AG09309 (cell line): ENCODE data around the gene PARD3B.

ENCODE experiments used
- DNase-seq: peaks from one replicate; pipeline ENCODE4 v3.0.0-alpha.2; 2010; ENCODE audit warnings: low read depth
- H3K4me3 ChIP-seq: 2 replicates; pipeline ENCODE4 v1.5.1; 2011; ENCODE audit warnings: mild to moderate bottlenecking, low read depth, low read length, moderate library complexity; ENCODE audit not compliant: control insufficient read depth
- TF ChIP-seq, protein P1 (sequence below): IDR thresholded peaks from 2 replicates; pipeline ENCODE4 v1.5.1; 2011; ENCODE audit warnings: mild to moderate bottlenecking, low read depth, low read length, inconsistent platforms; ENCODE audit not compliant: insufficient read depth, control insufficient read depth; ENCODE audit errors: missing control alignments

PARD3B gene

DNA sequence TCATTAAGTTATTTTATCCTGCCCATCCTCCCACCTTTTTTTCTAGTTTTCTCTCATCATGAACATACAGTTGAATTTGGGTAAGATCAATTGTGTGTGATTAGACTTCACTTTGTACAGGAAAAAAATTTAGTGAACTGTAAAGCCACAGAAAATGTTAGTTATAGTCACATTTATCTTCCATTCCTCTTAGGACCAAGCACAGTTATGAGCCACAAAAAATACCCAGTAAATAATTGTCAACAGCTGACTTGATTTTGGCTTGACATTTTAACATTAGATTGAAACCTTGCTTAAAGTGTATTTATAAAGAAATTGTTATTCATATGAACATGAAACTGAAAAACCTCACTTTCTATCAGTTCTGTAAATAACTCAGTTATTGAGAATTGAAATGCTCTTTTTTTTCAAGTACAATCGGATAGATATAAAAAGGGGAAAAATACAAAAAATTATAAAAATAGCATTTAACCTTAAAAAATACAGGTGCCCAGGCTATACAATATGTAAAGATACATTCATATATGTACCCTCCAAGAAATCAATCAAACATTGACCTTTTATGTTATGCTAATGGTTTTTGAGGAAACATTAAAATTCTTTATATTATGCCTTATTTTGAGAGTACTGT lies 747.5 kb downstream of the PARD3B start:
- DNase-seq = no peak
- H3K4me3 ChIP-seq = no peak overlapping the region
- TF ChIP-seq, protein P1, sequence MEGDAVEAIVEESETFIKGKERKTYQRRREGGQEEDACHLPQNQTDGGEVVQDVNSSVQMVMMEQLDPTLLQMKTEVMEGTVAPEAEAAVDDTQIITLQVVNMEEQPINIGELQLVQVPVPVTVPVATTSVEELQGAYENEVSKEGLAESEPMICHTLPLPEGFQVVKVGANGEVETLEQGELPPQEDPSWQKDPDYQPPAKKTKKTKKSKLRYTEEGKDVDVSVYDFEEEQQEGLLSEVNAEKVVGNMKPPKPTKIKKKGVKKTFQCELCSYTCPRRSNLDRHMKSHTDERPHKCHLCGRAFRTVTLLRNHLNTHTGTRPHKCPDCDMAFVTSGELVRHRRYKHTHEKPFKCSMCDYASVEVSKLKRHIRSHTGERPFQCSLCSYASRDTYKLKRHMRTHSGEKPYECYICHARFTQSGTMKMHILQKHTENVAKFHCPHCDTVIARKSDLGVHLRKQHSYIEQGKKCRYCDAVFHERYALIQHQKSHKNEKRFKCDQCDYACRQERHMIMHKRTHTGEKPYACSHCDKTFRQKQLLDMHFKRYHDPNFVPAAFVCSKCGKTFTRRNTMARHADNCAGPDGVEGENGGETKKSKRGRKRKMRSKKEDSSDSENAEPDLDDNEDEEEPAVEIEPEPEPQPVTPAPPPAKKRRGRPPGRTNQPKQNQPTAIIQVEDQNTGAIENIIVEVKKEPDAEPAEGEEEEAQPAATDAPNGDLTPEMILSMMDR = no peak

DNA sequence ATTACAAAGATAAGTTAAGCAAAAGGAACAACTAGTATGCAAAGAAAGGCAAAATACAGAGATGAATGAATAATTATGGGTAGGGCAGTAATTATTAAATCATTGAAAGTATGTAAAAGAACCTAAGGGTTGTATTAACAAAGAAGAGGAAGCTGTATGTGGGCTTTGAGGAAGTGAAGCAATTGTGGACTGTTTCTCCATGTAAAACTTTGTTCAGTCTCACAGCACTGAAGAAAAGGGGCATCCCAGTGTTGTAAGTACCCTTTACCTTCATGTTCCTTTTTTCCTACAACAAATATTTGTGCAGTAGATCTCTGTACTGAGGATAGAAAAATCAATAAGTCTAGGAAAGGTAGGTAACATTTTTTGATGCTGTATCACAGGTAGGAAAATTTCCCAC lies 748.3 kb downstream of the PARD3B start:
- TF ChIP-seq, protein P1 = no peak
- no peak overlapping the region for H3K4me3 ChIP-seq

DNA sequence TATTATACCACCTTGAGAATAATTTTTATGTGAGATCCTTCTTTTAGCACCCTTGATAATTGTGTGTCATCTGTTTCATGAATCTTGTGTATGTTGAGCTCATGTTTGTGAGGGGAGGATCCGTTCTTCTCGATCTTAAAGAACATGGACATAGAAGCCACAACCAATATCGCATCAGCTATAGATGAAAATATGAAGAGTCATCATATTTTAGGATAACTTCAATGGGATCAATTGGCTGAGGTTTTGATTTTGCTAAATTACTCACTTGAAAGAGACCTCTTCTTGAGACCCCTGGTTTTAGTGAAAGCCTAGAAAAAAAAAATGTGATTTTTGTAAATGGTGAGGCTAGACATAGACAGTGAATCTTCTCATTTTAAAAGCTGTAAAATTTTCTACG lies 751.7 kb downstream of the PARD3B start:
- no peak overlapping the region for H3K4me3 ChIP-seq
- TF ChIP-seq, protein P1 = no peak
- DNase-seq = no peak

More for the DNA sequence above, 748.3 kb downstream of the PARD3B start:
- DNase-seq = no peak

DNA sequence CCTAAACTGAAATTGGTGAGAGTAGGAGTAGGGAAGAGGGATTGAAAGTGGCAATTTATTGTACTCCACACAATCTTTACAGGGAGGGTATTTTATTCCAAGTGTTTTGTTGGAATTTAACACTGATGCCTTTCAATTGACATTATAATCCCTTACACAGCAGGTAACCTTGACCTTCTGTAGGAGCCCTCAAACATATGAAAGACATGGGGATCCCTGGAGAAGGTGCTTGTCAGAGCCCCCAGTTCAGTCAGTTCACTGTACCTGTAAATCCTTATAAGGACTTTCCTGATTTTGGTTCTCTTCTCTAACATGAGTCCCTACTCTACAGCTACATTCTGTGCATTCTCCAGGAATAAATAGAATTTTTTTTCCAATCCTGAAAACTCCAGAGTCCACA lies 752.1 kb downstream of the PARD3B start:
- no peak for DNase-seq
- H3K4me3 ChIP-seq = no peak overlapping the region
- TF ChIP-seq, protein P1 = no peak

DNA sequence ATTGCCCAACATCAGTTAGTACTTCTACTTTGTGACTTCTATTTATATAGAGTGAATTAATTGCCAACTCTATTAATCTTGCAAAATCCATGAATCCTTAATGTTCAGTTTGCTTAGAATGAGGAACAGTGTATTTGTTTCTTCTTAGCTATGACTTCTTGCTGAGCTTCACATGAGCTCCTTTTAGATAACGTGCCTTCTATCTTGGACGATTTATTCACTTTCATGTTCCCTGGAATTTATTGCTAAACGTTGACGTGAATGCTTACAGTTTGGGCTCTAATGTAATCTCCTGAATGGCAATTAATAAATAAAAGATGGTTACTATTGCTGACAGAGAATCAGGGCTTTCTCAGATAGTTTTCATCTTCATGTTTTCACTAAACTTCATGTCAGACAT lies 752.6 kb downstream of the PARD3B start:
- TF ChIP-seq, protein P1 = no peak
- no peak for DNase-seq
- H3K4me3 ChIP-seq = no peak overlapping the region

DNA sequence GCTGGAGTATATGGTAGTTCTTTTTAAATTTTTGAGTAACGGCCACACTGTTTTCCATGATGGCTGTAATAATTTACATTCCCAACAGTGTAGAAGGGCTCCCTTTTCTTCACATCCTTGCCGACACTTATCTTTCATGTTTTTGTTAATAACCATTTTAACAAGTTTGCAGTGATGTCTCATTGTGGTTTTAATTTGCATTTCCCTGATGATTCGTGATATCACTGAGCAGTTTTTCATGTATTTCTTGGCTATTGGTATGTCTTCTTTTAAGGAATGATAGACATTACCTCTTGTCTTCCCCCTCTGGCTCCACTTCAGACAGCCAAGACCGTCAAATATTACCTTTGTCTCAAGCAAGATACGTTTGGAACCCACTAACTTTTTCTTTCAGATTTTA lies 765.9 kb downstream of the PARD3B start:
- no peak overlapping the region for H3K4me3 ChIP-seq
- TF ChIP-seq, protein P1 = no peak
- DNase-seq = no peak
